Panc1 (cell line): ENCODE measurements around the gene PLEKHG1.

Source experiments
- TCF7L2 ChIP-seq: IDR thresholded peaks from 2 replicates; pipeline ENCODE4 v1.6.1; 2011; ENCODE audit warnings: mild to moderate bottlenecking, low read depth, low read length, inconsistent platforms
- TF ChIP-seq, protein P1 (sequence below): fragments of 450-650 bp; IDR thresholded peaks from 2 replicates; pipeline ENCODE4 v1.5.1; 2017; ENCODE audit warnings: mild to moderate bottlenecking

- TF ChIP-seq TCF7L2: no peak
- TF ChIP-seq, protein P1, sequence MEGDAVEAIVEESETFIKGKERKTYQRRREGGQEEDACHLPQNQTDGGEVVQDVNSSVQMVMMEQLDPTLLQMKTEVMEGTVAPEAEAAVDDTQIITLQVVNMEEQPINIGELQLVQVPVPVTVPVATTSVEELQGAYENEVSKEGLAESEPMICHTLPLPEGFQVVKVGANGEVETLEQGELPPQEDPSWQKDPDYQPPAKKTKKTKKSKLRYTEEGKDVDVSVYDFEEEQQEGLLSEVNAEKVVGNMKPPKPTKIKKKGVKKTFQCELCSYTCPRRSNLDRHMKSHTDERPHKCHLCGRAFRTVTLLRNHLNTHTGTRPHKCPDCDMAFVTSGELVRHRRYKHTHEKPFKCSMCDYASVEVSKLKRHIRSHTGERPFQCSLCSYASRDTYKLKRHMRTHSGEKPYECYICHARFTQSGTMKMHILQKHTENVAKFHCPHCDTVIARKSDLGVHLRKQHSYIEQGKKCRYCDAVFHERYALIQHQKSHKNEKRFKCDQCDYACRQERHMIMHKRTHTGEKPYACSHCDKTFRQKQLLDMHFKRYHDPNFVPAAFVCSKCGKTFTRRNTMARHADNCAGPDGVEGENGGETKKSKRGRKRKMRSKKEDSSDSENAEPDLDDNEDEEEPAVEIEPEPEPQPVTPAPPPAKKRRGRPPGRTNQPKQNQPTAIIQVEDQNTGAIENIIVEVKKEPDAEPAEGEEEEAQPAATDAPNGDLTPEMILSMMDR: no peak
Observed at GRCh38 chr6:150617062-150617461, 17.4 kb downstream of the PLEKHG1 start.
